Measurements from ENCODE around the gene MAD2L2.

MAD2L2 gene

DNA sequence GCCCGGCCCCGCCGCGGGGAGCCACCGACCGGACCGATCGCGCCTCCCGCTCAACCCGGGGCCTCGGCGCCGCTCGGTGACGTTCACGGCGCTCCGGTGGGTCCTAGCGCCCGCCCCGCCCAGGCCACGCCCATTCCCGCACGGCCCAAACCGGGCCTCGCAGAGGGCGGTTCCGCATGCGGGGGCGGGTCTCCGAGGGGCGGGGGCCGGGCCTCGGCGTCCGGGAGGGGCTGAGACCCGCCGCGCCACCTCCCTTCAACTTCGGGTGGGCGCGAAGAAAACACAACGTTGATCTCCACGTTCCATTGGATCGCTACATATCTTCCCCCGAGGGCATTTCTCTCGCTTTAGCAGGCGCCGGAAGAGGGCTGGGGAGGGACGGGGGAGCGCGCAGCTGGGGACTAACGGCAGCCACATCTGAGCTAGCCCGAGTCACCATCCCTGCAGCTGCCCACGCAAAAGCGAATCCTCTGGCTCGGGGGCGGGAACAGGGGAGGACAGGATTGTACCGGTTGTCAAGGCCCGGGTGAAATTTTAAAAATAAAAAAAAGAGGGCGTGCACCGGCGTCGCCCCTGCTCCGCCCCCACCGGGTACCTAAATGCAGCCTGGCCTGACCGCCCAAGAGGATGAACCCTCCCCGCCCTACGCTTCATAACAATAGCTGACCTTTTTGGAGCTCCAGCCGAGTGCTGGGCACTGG, at the start of gene MAD2L2:
Gene MAD2L2, minus strand, starts transcription at position 78 of the 701 bp plus-strand sequence. CDS start 547 bp downstream, outside the sequence.
- TF ChIP-seq JUND (IDR thresholded peaks at IDR 0.05; ENCODE audit: low read depth), result no peak
- in situ Hi-C loops (cut with HindIII; ENCODE audit: low pct_unique_long_range_greater_than_20kb, low sequenced_read_pairs), result no loop called here
- peak; percentile 79 to 81 for DNase-seq (ENCODE audit: low read depth in 1 of 2, low spot score in 1 of 2)

DNA sequence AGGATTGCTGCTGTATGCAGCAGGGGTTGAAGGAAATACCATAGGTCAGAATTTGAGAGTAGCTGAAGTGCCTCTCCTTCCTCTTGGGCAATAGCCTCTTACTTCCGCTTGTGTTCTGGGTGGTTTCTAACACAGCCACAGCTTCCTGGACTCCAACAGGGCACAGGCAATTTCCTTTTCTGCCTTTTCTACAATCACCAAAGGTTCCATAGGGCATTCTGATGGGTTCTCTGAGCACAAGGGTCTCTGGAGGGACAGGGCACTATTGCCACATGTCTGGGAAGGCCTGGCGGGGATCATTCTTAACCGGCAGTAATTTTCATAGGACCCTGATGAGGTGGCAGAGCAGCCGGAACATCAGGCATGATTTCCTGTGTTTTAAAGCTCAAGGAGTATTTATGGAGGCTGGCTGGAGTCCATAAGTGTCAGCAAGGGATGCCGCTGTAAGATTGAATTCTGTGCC, 49.5 kb upstream of the MAD2L2 start:
- TF ChIP-seq JUND (IDR thresholded peaks at IDR 0.05; ENCODE audit: low read depth), result no peak
- no peak for DNase-seq (ENCODE audit: low read depth in 1 of 2, low spot score in 1 of 2)
- in situ Hi-C loops (cut with HindIII; ENCODE audit: low pct_unique_long_range_greater_than_20kb, low sequenced_read_pairs), result no loop called here

DNA sequence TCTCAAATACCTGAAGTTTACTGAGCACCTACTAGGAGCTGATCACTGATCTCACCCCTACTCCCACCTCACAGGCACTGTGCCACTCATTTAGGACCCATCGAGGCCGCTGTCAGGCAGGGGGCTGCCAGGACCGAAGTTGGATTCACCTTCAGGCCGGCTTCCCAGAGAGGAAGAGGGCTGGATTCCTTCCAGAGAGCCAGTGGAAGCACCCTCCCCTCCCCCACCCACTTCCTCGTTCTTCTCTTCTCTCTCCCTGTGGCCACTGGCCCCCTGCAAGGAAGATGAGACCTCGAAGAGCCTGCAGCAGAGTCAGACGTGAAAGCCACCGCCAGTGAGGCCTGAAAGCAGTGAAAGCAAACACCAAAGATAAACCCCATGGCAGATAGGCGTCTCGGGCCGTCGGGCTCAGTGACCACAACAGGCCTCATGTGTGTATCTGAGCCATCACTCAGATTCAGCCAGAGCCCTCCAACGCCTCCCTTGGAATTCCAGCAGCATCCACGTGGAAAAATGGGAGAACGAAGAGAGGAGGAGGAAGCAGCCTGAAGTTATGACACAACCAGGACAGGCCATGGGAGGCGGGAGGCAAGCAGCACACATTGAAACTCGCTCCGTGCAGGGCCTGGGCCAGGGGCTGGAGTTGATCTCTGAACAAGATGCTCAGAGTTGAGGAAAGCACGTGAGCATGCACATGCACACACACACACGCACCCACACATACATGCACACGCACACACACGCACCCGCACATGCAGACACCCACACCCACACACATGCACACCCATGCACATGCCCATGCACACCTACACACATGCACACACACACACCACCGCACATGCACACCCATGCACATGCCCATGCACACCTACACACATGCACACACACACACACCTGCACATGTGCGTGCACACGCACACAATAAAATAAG, 48.8 kb upstream of the MAD2L2 start:
- in situ Hi-C loops (cut with HindIII; ENCODE audit: low pct_unique_long_range_greater_than_20kb, low sequenced_read_pairs), result no loop called here
- no peak for DNase-seq (ENCODE audit: low read depth in 1 of 2, low spot score in 1 of 2)
- TF ChIP-seq JUND (IDR thresholded peaks at IDR 0.05; ENCODE audit: low read depth), result no peak

DNA sequence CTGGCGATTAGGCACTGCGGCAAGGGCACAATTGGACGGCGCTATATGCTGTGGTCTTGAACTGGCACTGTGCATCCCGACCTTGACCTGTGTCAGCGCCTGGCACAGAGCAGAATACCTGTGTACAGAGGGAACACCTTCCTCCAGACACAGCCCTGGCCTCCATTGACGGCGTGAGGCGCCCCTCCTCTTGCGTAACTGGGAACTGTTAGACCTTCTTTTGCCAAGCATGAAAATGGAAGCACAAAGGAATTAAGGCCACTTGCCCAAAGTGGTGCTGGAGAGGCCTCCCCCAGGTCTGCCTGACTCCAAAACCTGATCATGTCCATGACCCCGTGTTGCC, 48.2 kb upstream of the MAD2L2 start:
- TF ChIP-seq JUND (IDR thresholded peaks at IDR 0.05; ENCODE audit: low read depth), result no peak
- no peak for DNase-seq (ENCODE audit: low read depth in 1 of 2, low spot score in 1 of 2)
- in situ Hi-C loops (cut with HindIII; ENCODE audit: low pct_unique_long_range_greater_than_20kb, low sequenced_read_pairs), result no loop called here

- DNase-seq (ENCODE audit: low read depth in 1 of 2, low spot score in 1 of 2), result no peak
- TF ChIP-seq JUND (IDR thresholded peaks at IDR 0.05; ENCODE audit: low read depth), result no peak
- in situ Hi-C loops (cut with HindIII; ENCODE audit: low pct_unique_long_range_greater_than_20kb, low sequenced_read_pairs), result no loop called here
Measured at GRCh38 chr1:11728126-11728806, 47.3 kb upstream of the MAD2L2 start.

DNA sequence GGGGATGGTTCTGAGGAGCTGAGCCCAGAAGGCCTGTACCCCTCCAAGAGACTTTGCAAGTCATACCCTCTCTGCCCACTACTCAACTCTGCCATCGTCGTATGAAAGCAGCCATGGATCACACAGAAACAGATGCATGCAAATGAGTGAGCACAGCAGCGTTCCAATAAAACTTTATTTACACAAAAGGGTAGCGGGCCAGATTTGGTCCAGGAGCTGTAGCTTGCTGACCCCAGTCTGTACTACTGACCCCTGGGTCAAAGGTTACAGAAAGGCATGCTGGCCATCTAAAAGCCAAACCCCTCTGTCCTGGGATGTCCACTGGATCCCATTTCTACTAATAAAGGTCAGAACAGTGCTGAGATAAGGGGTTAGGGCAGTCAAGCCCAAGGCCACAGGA, 46.2 kb upstream of the MAD2L2 start:
- DNase-seq (ENCODE audit: low read depth in 1 of 2, low spot score in 1 of 2), result no peak
- in situ Hi-C loops (cut with HindIII; ENCODE audit: low pct_unique_long_range_greater_than_20kb, low sequenced_read_pairs), result no loop called here
- TF ChIP-seq JUND (IDR thresholded peaks at IDR 0.05; ENCODE audit: low read depth), result no peak

DNA sequence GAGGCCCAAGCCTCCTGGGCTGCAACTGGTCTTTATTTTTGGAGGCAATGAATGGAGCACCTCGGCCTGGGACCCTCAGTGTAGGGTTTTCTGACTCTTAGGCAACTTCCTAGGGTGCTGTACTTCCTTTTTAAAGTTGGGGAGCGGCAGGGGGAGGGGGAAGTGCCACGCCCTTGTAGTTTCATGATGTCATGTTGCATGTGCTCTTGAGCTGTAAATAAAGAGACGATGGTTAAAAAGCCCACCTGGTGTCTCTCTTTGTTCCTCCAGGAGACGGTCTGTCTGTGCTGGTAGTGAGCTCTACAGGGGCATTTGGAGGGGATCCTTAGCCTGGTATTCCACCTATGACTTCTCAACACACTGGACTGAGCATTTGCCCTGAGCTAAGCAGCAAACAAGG, 44.7 kb upstream of the MAD2L2 start:
- in situ Hi-C loops (cut with HindIII; ENCODE audit: low pct_unique_long_range_greater_than_20kb, low sequenced_read_pairs), result no loop called here
- TF ChIP-seq JUND (IDR thresholded peaks at IDR 0.05; ENCODE audit: low read depth), result no peak
- no peak for DNase-seq (ENCODE audit: low read depth in 1 of 2, low spot score in 1 of 2)

- TF ChIP-seq JUND (IDR thresholded peaks at IDR 0.05; ENCODE audit: low read depth), result no peak
- DNase-seq (ENCODE audit: low read depth in 1 of 2, low spot score in 1 of 2), result no peak
- in situ Hi-C loops (cut with HindIII; ENCODE audit: low pct_unique_long_range_greater_than_20kb, low sequenced_read_pairs), result no loop called here
Measured at GRCh38 chr1:11722538-11722937, 41.6 kb upstream of the MAD2L2 start.

GRCh38 chr1:11721311-11721710, 40.4 kb upstream of the MAD2L2 start:
- DNase-seq (ENCODE audit: low read depth in 1 of 2, low spot score in 1 of 2), result no peak
- in situ Hi-C loops (cut with HindIII; ENCODE audit: low pct_unique_long_range_greater_than_20kb, low sequenced_read_pairs), result no loop called here
- no peak for TF ChIP-seq JUND (IDR thresholded peaks at IDR 0.05; ENCODE audit: low read depth)

DNA sequence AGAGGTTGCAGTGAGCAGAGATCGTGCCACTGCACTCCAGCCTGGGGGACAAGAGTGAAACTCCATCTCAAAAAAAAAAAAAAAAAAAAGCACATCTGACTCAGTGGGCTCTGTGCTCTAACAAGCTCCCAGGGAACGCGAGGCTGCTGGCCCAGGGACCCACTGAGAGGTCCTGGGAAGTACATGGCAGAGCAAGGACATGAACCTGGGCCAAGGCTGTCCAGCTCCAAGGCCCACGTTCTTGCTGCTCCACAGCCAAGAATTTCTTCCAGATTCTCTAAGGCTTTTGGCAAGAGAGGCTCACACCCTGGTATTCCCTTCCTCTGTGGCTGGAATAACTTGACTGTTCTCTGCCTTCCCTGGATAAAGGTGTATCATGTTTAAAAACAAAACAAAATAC, 39.6 kb upstream of the MAD2L2 start:
- in situ Hi-C loops (cut with HindIII; ENCODE audit: low pct_unique_long_range_greater_than_20kb, low sequenced_read_pairs), result no loop called here

GRCh38 chr1:11720033-11720376, 39.1 kb upstream of the MAD2L2 start:
- DNase-seq (ENCODE audit: low read depth in 1 of 2, low spot score in 1 of 2), result no peak
- in situ Hi-C loops (cut with HindIII; ENCODE audit: low pct_unique_long_range_greater_than_20kb, low sequenced_read_pairs), result no loop called here

More for the DNA sequence above, 39.6 kb upstream of the MAD2L2 start:
- TF ChIP-seq JUND (IDR thresholded peaks at IDR 0.05; ENCODE audit: low read depth), result no peak
- no peak for DNase-seq (ENCODE audit: low read depth in 1 of 2, low spot score in 1 of 2)

DNA sequence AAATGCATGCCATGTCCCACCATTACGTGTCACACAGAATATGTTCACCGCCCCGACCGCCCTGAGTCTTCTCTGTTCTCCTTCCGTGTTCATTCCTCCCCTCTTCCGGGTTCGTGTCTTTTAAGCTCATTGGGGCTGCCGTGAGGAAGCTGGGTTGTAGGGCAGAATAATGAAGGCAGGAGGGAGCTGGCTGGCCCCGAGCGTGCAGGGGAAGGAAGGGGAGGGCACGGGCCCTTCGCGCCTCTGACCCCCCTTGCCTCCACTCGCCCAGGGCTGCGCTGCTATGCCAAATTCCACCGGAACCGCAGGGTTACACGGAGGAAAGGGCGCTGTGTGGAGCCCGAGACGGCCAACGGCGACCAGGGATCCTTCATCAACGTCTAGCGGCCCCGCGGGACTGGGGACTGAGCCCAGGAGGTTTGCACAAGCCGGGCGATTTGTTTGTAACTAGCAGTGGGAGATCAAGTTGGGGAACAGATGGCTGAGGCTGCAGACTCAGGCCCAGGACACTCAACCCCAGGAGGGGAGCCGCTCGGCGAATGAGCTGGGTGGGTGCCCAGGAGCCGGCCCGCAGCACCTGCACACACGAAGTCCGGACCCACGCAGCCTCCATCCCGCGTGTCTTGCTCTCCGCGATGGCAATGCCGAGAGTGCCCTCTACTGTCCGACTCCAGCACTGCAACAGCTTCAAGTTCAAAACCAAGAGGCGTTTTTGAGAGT, 38.5 kb upstream of the MAD2L2 start:
- in situ Hi-C loops (cut with HindIII; ENCODE audit: low pct_unique_long_range_greater_than_20kb, low sequenced_read_pairs), result no loop called here
- DNase-seq (ENCODE audit: low read depth in 1 of 2, low spot score in 1 of 2), result peak; percentile 30 to 71
- TF ChIP-seq JUND (IDR thresholded peaks at IDR 0.05; ENCODE audit: low read depth), result no peak

More at GRCh38 chr1:11720033-11720376, 39.1 kb upstream of the MAD2L2 start:
- no peak for TF ChIP-seq JUND (IDR thresholded peaks at IDR 0.05; ENCODE audit: low read depth)
